Muscle layer of duodenum (tissue), 2 donors: ENCODE results near the gene CFB.

Experiments used
- H3K27ac ChIP-seq: one replicate; pipeline ENCODE4 v1.7.0; 2013; ENCODE audit warnings: mild to moderate bottlenecking, low read length
- H3K27me3 ChIP-seq: one replicate; pipeline ENCODE4 v1.7.0; 2013; ENCODE audit warnings: low read depth, mild to moderate bottlenecking, control low read depth, low read length
- H3K36me3 ChIP-seq, 2 donors: one replicate each; pipeline ENCODE4 v1.7.0; 2013; ENCODE audit warnings: low read length in 2 of 2, control low read depth in 1 of 2, mild to moderate bottlenecking in 1 of 2; ENCODE audit not compliant: insufficient read depth in 2 of 2, control insufficient read depth in 1 of 2
- H3K4me1 ChIP-seq, 2 donors: one replicate each; pipeline ENCODE4 v1.7.0; 2013; ENCODE audit warnings: low read length in 2 of 2, mild to moderate bottlenecking in 2 of 2, control low read depth in 1 of 2, moderate library complexity in 1 of 2; ENCODE audit not compliant: insufficient read depth in 2 of 2, control insufficient read depth in 1 of 2
- H3K4me3 ChIP-seq, 2 donors: one replicate each; pipeline ENCODE4 v1.7.0; 2013; ENCODE audit warnings: low read length in 2 of 2, low read depth in 1 of 2, mild to moderate bottlenecking in 1 of 2
- H3K9me3 ChIP-seq, 2 donors: one replicate each; pipeline ENCODE4 v1.7.0; 2013; ENCODE audit warnings: low read length in 2 of 2, control low read depth in 1 of 2, mild to moderate bottlenecking in 1 of 2; ENCODE audit not compliant: control insufficient read depth in 1 of 2
- donor health status: healthy.

Gene CFB

DNA sequence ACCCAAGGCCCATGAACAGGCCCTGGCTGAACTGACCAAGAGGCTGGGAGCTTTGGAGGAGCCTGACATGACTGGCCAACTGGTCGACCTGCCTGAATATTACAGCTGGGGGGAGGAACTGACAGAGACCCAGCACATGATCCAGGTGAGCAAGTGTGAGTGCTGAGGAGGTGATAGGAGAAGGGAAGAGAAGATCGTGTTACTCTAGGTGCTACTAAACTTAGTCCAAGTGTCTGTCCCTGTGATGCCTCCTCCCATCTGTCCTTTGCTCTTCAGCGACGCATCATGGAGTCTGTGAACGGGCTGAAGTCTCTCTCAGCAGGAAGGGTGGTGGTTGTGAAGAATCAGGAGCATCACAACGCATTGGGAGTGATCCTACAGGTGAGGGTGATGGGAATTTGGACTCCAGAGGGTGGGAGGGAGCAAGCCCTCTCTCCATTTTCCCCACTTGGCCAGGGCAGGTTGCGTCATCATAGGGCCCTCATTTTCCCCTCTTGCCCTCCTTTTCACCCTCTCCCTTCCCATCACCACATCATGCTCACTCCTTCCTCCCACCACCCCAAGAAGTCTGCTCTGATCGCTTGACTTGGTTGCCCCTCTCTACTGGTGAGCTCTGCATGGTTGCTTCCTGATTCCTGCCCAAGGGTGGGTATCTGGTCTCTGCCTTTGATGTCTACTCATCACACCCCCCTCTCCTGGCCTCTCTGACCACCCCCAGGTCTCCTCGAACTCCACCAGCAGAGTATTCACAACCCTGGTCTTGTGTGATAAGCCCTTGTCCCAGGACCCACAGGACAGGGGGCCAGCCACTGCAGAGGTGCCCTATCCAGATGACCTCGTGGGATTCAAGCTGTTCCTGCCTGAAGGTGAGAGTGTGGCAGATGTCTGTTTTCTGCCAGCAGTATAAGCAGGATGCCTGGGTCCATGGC, 21.4 kb downstream of the CFB start:
- no peaks in the 10 kb centered on the region for H3K9me3 ChIP-seq
- H3K4me1 ChIP-seq, result peaks cover 0 to 14% of the 10 kb centered on the region in 2 donors
- H3K27ac ChIP-seq, result no peak overlapping the region
- H3K36me3 ChIP-seq, result peaks cover 59 to 88% of the 10 kb centered on the region in 2 donors
- no peak overlapping the region for H3K4me3 ChIP-seq
- H3K27me3 ChIP-seq, result no peaks in the 10 kb centered on the region

DNA sequence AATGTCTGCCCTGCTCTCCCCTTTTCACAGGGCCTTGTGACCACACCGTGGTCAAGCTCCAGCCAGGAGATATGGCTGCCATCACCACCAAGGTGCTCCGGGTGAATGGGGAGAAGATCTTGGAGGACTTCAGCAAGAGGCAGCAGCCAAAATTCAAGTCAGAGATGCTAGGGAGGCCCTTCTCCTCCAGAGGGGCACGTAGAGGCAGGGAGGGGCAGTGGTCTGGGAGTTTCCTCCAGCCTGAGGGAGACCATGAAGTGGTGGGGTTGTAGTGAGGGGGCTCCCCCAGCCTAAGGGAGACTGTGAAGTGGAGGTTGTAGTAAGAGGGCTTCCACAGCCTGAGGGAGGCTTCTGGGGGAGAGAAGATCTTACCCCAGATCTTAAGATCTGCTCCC, 22.0 kb downstream of the CFB start:
- Histone ChIP-seq H3K9me3 (no peaks in the 10 kb centered on the region), H3K36me3 (peaks cover 52 to 88% of the 10 kb centered on the region in 2 donors), H3K4me1 (peaks cover 0 to 18% of the 10 kb centered on the region in 2 donors), H3K27ac (no peak overlapping the region), H3K27me3 (no peaks in the 10 kb centered on the region), H3K4me3 (no peak overlapping the region)

DNA sequence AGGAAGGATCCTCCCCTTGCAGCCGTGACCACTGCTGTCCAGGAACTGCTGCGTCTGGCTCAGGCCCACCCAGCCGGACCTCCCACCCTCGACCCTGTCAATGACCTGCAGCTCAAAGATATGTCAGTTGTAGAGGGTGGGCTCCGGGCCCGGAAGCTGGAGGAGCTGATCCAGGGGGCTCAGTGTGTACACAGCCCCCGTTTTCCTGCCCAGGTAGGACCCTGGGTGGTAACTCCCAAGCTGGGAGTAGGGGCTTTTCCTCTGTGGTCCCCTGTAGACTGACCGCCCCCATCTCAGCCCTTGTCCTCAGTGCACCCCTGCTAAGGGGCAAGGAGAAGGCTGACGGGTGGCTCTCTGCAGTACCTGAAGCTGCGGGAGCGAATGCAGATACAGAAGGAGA, 22.4 kb downstream of the CFB start:
- no peak overlapping the region for H3K4me3 ChIP-seq
- no peaks in the 10 kb centered on the region for H3K27me3 ChIP-seq
- H3K36me3 ChIP-seq, result peaks cover 48 to 84% of the 10 kb centered on the region in 2 donors
- no peak overlapping the region for H3K27ac ChIP-seq
- no peaks in the 10 kb centered on the region for H3K9me3 ChIP-seq
- peaks cover 1 to 22% of the 10 kb centered on the region in 2 donors for H3K4me1 ChIP-seq

DNA sequence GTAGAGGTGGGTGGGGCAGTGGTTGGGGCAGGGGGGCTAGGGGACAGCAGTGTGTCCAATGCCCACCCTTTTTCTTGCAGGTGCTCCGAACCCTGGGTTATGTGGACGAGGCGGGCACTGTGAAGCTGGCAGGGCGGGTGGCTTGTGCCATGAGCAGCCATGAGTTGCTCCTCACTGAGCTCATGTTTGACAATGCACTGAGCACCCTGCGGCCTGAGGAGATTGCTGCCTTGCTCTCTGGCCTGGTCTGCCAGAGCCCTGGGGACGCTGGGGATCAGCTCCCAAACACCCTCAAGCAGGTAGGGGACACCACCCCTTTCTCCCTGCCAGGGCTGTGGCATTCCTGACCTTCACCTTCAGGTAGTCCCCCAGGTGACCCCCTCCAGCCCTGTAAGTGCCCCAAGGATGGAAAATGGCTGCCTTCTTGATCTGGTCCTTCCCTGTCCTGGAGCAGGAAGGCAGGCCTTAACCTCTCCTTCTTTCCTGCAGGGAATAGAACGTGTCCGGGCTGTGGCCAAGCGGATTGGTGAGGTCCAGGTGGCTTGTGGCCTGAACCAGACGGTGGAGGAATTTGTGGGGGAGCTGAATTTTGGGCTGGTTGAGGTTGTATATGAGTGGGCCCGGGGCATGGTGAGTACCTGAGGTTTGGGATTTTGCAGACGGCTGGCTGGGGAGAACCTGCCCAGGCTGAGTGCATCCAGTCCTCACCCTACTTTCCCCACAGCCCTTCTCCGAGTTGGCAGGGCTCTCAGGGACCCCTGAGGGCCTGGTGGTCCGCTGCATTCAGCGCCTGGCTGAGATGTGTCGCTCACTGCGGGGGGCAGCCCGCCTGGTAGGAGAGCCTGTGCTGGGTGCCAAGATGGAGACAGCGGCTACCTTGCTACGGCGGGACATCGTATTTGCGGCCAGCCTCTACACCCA, 23.2 kb downstream of the CFB start:
- no peak overlapping the region for H3K4me3 ChIP-seq

DNA sequence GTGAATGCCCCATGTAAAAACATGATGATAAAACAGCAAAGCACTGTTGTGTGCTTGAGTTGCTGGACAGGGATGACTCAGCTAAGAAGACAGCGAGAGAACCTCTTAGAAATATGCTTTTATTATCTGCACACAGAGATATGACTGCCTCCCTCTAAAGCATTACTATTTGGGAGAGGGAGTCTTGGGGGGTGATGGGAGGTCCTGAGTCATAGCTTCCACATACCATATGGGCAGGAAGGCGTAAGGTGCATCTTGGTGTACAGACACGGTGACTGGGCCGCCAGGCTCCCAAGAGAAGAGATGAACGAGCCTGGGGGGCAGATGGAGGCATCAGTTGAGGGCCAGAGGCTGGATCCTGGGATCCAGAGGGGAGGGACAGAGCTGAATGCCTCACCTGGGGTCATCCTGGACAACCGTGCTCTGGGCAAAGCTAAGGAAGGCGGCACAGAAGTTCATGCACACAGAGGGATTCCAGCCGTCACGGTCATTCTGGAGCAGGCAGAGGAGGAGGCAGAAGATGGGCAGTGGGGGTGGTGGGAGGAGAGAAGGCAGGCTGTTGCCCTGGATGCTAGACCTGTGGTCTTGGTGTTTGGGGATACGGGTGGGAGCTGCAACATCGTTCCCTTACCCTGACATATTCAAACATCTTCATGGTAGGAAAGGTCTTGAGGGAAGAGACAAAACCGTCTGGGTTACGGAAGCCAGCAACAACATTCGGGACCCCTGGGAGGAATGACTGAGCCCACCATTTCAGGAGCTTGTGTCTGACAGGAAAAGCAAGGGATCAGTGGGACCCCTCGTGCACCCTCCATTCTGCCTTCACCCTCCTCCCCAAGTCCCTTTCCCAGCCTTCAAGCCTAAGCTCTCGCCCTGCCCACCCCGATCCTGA, 24.1 kb downstream of the CFB start:
- Histone ChIP-seq H3K36me3 (peaks cover 35 to 70% of the 10 kb centered on the region in 2 donors), H3K9me3 (no peaks in the 10 kb centered on the region), H3K4me1 (peaks cover 6 to 26% of the 10 kb centered on the region in 2 donors), H3K27me3 (no peaks in the 10 kb centered on the region), H3K4me3 (peak overlapping the region in 1 of 2 donors; percentile 97), H3K27ac (peak overlapping the region; percentile 39)

More for the DNA sequence above, 23.2 kb downstream of the CFB start:
- peaks cover 42 to 77% of the 10 kb centered on the region in 2 donors for H3K36me3 ChIP-seq
- H3K27ac ChIP-seq, result no peak overlapping the region
- H3K4me1 ChIP-seq, result peaks cover 6 to 26% of the 10 kb centered on the region in 2 donors
- H3K27me3 ChIP-seq, result no peaks in the 10 kb centered on the region
- H3K9me3 ChIP-seq, result no peaks in the 10 kb centered on the region

DNA sequence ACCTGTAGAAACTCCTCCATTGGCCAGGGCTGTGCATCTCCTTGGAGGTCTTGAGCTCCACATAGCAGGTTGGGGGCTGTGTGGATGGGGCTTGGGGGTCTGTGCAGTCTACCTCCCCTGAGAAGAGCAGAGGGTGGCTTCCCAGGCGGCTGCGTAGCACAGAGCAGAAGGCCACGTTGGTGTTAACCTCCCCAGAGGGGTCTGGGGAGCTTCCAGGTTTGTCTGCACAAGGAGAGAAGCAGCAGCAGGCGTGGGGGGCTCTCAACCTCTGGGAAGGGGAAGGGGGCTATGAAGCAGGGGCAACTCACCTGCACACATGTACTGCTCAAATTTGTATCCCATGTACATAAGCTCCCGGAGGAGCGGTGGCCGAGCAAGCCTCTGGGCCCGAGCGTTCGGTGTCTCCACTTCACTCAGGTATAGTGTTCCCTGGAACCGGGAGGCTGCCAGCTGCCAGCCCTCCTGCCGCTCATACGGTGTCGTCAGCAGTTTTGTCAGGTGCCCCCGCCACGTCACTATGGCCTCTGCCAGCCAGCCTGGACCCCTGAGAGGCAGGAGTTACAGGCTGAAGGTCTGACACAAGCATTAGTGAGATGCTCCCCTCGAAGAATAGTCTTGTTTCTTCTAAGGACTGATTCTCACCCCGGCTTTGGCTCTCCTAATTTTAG, 24.8 kb downstream of the CFB start:
- H3K27ac ChIP-seq, result peak overlapping the region; percentile 99
- H3K27me3 ChIP-seq, result no peaks in the 10 kb centered on the region
- peak overlapping the region; percentile 85 to 97 for H3K4me3 ChIP-seq
- no peaks in the 10 kb centered on the region for H3K9me3 ChIP-seq
- H3K36me3 ChIP-seq, result peaks cover 28 to 63% of the 10 kb centered on the region in 2 donors
- peaks cover 6 to 26% of the 10 kb centered on the region in 2 donors for H3K4me1 ChIP-seq

DNA sequence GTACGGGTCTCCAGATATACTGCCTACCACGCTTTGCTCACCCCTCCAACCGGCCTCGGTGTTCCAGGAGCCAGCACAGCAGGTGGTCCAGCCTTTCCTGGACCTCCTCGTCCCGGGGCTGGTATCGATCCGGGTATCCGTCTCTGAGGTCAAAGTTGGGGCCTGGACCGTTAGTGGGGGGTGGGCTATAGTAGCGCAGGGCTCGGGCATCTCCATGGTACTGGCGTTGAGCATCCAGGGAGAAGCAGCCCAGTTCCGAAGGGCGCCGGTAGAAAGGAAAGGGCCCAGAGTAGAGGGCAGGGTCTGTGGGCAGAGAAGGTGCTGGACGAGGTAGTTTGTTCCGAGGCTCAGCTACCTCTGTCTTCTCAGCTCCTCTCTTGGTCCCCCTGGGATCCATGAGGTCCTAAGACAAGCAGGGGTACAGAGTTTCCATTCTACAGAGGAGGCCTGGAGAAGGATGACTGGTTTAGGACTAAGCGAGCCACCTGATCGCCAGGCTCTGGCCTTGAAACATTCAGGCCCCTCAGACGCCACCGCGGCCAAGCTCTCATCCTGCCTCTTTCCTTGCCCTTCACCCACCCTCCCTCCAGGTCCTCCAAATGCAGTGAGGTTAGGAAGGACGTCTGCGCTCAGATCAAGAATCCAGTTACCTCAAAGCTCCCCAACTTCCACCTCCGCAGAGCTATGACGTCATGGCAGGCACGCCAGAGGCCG, 25.5 kb downstream of the CFB start:
- Histone ChIP-seq H3K27ac (peak overlapping the region; percentile 99), H3K4me3 (peak overlapping the region; percentile 85 to 97), H3K36me3 (peaks cover 22 to 56% of the 10 kb centered on the region in 2 donors), H3K9me3 (no peaks in the 10 kb centered on the region), H3K27me3 (no peaks in the 10 kb centered on the region), H3K4me1 (peaks cover 6 to 26% of the 10 kb centered on the region in 2 donors)

DNA sequence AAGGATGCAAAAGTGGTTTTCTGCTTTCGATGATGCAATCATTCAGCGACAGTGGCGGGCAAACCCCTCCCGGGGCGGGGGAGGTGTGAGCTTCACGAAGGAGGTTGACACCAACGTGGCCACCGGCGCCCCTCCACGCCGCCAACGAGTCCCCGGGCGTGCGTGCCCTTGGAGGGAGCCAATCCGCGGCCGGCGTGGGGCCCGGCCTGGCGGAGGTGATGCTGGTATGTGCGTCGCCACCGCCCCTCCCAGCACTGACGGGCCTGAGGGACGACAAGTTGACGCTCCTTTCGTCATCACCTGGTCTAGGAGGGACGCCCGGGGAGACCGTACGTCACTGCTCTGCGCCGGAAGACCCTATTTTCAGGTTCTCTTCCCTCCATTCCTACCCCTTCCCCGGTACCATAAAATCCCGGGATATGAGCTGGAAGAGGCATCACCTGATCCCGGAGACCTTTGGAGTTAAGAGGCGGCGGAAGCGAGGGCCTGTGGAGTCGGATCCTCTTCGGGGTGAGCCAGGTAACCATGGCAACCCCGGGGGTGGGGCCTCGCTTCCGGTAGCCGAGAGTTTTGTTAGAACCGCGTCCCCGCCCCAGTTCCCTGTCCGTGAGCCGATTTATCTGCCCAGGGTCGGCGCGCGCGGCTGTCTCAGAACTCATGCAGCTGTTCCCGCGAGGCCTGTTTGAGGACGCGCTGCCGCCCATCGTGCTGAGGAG, 26.3 kb downstream of the CFB start, which contains the start of gene DXO:
Gene DXO (minus strand): TSS at position 146 of the 716 bp plus-strand sequence. CDS start 463 bp downstream, outside the sequence.
- H3K4me3 ChIP-seq, result peak within 1 kb of the TSS; percentile 85 to 97
- H3K27ac ChIP-seq, result peak within 1 kb of the TSS; percentile 99

DNA sequence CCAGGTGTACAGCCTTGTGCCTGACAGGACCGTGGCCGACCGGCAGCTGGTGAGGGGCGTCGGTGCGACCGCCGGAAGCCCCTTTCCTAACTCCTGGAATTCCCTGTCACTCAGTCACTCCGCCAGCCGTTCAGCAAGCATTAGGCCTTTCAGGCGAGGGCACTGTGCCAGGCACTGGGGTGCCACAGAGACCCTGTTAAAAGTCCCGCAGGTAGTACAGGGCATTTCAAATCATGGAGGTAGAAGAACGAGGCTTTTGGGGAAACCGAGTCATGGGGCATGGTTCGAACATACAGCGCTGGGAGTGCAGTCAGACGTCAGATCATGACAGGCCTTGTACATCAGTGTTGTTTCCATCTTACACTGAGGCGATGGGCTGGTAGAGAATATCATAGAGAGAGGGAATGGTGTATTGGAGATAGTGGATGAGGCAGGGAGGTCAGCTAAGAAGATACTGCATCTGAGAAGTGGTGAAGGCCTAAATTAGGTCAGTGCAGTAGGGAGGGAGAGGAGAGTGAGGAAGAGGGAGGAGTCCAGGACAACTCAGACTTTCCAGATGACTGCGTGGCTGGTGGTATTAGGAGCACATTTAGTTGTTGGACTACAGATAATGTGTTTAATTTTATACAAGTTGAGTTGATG, 26.9 kb downstream of the CFB start:
- Histone ChIP-seq H3K9me3 (no peaks in the 10 kb centered on the region), H3K27me3 (no peaks in the 10 kb centered on the region), H3K4me3 (peak overlapping the region; percentile 85 to 97), H3K27ac (peak overlapping the region; percentile 99), H3K36me3 (peaks cover 13 to 42% of the 10 kb centered on the region in 2 donors), H3K4me1 (peaks cover 6 to 26% of the 10 kb centered on the region in 2 donors)

More for the DNA sequence above, 26.3 kb downstream of the CFB start, which contains the start of gene DXO:
- Histone ChIP-seq H3K9me3 (no peaks in the 10 kb centered on the region), H3K4me1 (peaks cover 6 to 26% of the 10 kb centered on the region in 2 donors), H3K27me3 (no peaks in the 10 kb centered on the region), H3K36me3 (peaks cover 15 to 49% of the 10 kb centered on the region in 2 donors)
